Measurements from ENCODE around the gene PSME4. TPM values are rescaled to one million over a fixed set of nuclear protein-coding genes. Genes with fewer than 3 reads are reported as not detected.

PSME4 gene
- polyA plus RNA-seq, 1 donor from 2014 or later: 23.4 TPM

GRCh38 chr2:53826587-53827397 lies 144.0 kb downstream of the PSME4 start:
- H3K4me2 ChIP-seq (ENCODE audit: low read length): no peak overlapping the region

GRCh38 chr2:53826030-53826410 lies 144.8 kb downstream of the PSME4 start:
- Histone ChIP-seq H3K9me3 (ENCODE audit: low read length) (no peaks in the 10 kb centered on the region), H3K4me3 (ENCODE audit: low read length) (no peak overlapping the region), H2AFZ (ENCODE audit: low read depth, low read length) (no peak overlapping the region), H3K9ac (ENCODE audit: low read length) (no peak overlapping the region), H3F3A (ENCODE audit: insufficient read depth, low read length, poor library complexity, severe bottlenecking) (no peaks in the 10 kb centered on the region), H4K20me1 (ENCODE audit: insufficient read depth) (no peaks in the 10 kb centered on the region), H3K4me2 (ENCODE audit: low read length) (no peak overlapping the region), H3K27me3 (ENCODE audit: insufficient read depth, low read depth, low read length) (no peaks in the 10 kb centered on the region), H3K9me2 (ENCODE audit: insufficient read depth, low read length) (no peaks in the 10 kb centered on the region), H3K27ac (ENCODE audit: low read length) (no peak overlapping the region), H3K36me3 (ENCODE audit: insufficient read depth, low read length) (no peaks in the 10 kb centered on the region), H3K79me2 (replicated peaks; ENCODE audit: insufficient read depth, low read length) (no peaks in the 10 kb centered on the region)
- TF ChIP-seq RAD21 (conservative IDR thresholded peaks at IDR 0.05) (no peak), MXI1 (conservative IDR thresholded peaks at IDR 0.05; ENCODE audit: poor library complexity, severe bottlenecking) (no peak), SMC3 (conservative IDR thresholded peaks at IDR 0.05; ENCODE audit: poor library complexity) (no peak), TAF1 (IDR thresholded peaks at IDR 0.05; ENCODE audit: low read depth) (no peak), EZH2 (IDR thresholded peaks at IDR 0.05; ENCODE audit: borderline replicate concordance, insufficient read depth, low read length, poor library complexity, severe bottlenecking) (no peak), EP300 (conservative IDR thresholded peaks at IDR 0.05; ENCODE audit: poor library complexity, severe bottlenecking) (no peak), CTCF (IDR thresholded peaks at IDR 0.05; ENCODE audit: poor library complexity, severe bottlenecking) (no peak), POLR2AphosphoS5 (IDR thresholded peaks at IDR 0.05) (no peak)

More at GRCh38 chr2:53826587-53827397, 144.0 kb downstream of the PSME4 start:
- Histone ChIP-seq H2AFZ (ENCODE audit: low read depth, low read length) (no peak overlapping the region), H3K27me3 (ENCODE audit: insufficient read depth, low read depth, low read length) (no peaks in the 10 kb centered on the region), H4K20me1 (ENCODE audit: insufficient read depth) (no peaks in the 10 kb centered on the region), H3K9ac (ENCODE audit: low read length) (no peak overlapping the region), H3K4me3 (ENCODE audit: low read length) (no peak overlapping the region), H3K79me2 (replicated peaks; ENCODE audit: insufficient read depth, low read length) (no peaks in the 10 kb centered on the region), H3K9me2 (ENCODE audit: insufficient read depth, low read length) (no peaks in the 10 kb centered on the region), H3F3A (ENCODE audit: insufficient read depth, low read length, poor library complexity, severe bottlenecking) (no peaks in the 10 kb centered on the region), H3K36me3 (ENCODE audit: insufficient read depth, low read length) (no peaks in the 10 kb centered on the region), H3K27ac (ENCODE audit: low read length) (no peak overlapping the region), H3K9me3 (ENCODE audit: low read length) (no peaks in the 10 kb centered on the region)
- TF ChIP-seq SMC3 (conservative IDR thresholded peaks at IDR 0.05; ENCODE audit: poor library complexity) (no peak), EP300 (conservative IDR thresholded peaks at IDR 0.05; ENCODE audit: poor library complexity, severe bottlenecking) (no peak), RAD21 (conservative IDR thresholded peaks at IDR 0.05) (no peak), TAF1 (IDR thresholded peaks at IDR 0.05; ENCODE audit: low read depth) (no peak), CTCF (IDR thresholded peaks at IDR 0.05; ENCODE audit: poor library complexity, severe bottlenecking) (no peak), MXI1 (conservative IDR thresholded peaks at IDR 0.05; ENCODE audit: poor library complexity, severe bottlenecking) (no peak), POLR2AphosphoS5 (IDR thresholded peaks at IDR 0.05) (no peak), REST (IDR thresholded peaks at IDR 0.05; ENCODE audit: borderline replicate concordance) (no peak), EZH2 (IDR thresholded peaks at IDR 0.05; ENCODE audit: borderline replicate concordance, insufficient read depth, low read length, poor library complexity, severe bottlenecking) (no peak)

Data from neural cell (in vitro differentiated cells).